ENCODE measurements around the gene ATP2A2. TPM values are rescaled to one million over a fixed set of nuclear protein-coding genes. Genes with fewer than 3 reads are reported as not detected.

Gene ATP2A2
- total RNA-seq, result 236 and 249 TPM in 2 replicates

GRCh38 chr12:110280779-110281548 is at the start of gene ATP2A2:
Gene ATP2A2, plus strand, starts transcription at chr12:110281247. Its CDS starts 543 bp downstream, at chr12:110281790.

Other genes with a start within 250 kb of the ATP2A2 start
- gene C12orf76, start 232.7 kb upstream of the ATP2A2 start, total RNA-seq, result 24.8 and 33.5 TPM in 2 replicates
- gene IFT81, start 156.9 kb upstream of the ATP2A2 start, total RNA-seq, result 13.7 and 15.2 TPM in 2 replicates
- gene ANAPC7, start 122.5 kb downstream of the ATP2A2 start, total RNA-seq, result 36.8 and 45.1 TPM in 2 replicates
- gene ARPC3, start 169.1 kb downstream of the ATP2A2 start, total RNA-seq, result 136 and 158 TPM in 2 replicates
- gene GPN3, start 187.0 kb downstream of the ATP2A2 start, total RNA-seq, result 11.5 and 17.1 TPM in 2 replicates
- 11.9 and 17.3 TPM in 2 replicates for gene FAM216A, start 187.6 kb downstream of the ATP2A2 start, total RNA-seq
- gene VPS29, start 220.9 kb downstream of the ATP2A2 start, total RNA-seq, result 45.0 and 50.9 TPM in 2 replicates
- gene RAD9B, start 221.1 kb downstream of the ATP2A2 start, total RNA-seq, result 0.40 and 0.46 TPM in 2 replicates